HepG2 (cell line): Measurements from ENCODE around the gene SHROOM1. TPM values are rescaled to one million over a fixed set of nuclear protein-coding genes. Genes with fewer than 3 reads are reported as not detected.
A peak's percentile ranks its signal among the peaks of the same experiment; 100 is the strongest.

ENCODE experiments used
- EHMT2 ChIP-seq: fragments of 200-600 bp; sonication (generic); IDR thresholded peaks from 2 replicates; pipeline ENCODE4 v1.7.0; 2017; ENCODE audit warnings: antibody characterized with exemption, low read depth, low read length, borderline replicate concordance
- FOXO4 ChIP-seq: sonication (generic); formaldehyde crosslinking; conservative IDR thresholded peaks from 2 replicates; pipeline ENCODE4 v1.8.1; 2023; ENCODE audit warnings: missing genetic modification reagents
- HMGXB3 ChIP-seq: sonication (generic); formaldehyde crosslinking; IDR thresholded peaks from 2 replicates; pipeline ENCODE4 v1.4.0; 2020; ENCODE audit warnings: missing genetic modification reagents, borderline replicate concordance
- IKZF1 ChIP-seq: fragments of 450-650 bp; IDR thresholded peaks from 2 replicates; pipeline ENCODE4 v1.7.1; 2016
- KAT7 ChIP-seq: IDR thresholded peaks from 2 replicates; pipeline ENCODE4 v1.6.1; 2018; ENCODE audit warnings: borderline replicate concordance, missing compliant biosample characterization
- MED8 ChIP-seq: sonication (generic); formaldehyde crosslinking; IDR thresholded peaks from 2 replicates; pipeline ENCODE4 v1.8.1; 2023; ENCODE audit warnings: mild to moderate bottlenecking, missing genetic modification reagents; ENCODE audit not compliant: insufficient replicate concordance
- MLLT10 ChIP-seq: sonication (generic); formaldehyde crosslinking; IDR thresholded peaks from 2 replicates; pipeline ENCODE4 v1.4.0; 2020; ENCODE audit warnings: missing genetic modification reagents
- SUZ12 ChIP-seq: fragments of 150-350 bp; IDR thresholded peaks from 2 replicates; pipeline ENCODE4 v1.6.1; 2014; ENCODE audit warnings: low read depth, low read length
- TERF1 ChIP-seq: sonication (generic); formaldehyde crosslinking; IDR thresholded peaks from 2 replicates; pipeline ENCODE4 v1.8.0; 2022; ENCODE audit warnings: mild to moderate bottlenecking, missing genetic modification reagents, moderate library complexity
- TSC22D2 ChIP-seq: sonication (generic); formaldehyde crosslinking; IDR thresholded peaks from 2 replicates; pipeline ENCODE4 v1.5.1; 2020; ENCODE audit warnings: missing genetic modification reagents, mild to moderate bottlenecking, borderline replicate concordance
- ZBTB34 ChIP-seq: sonication (generic); formaldehyde crosslinking; IDR thresholded peaks from 2 replicates; pipeline ENCODE4 v1.8.0; 2022; ENCODE audit warnings: mild to moderate bottlenecking, missing genetic modification reagents
- ZBTB38 ChIP-seq: sonication (generic); formaldehyde crosslinking; IDR thresholded peaks from 2 replicates; pipeline ENCODE4 v1.5.1; 2020; ENCODE audit warnings: mild to moderate bottlenecking, missing genetic modification reagents
- ZBTB44 ChIP-seq: sonication (generic); formaldehyde crosslinking; IDR thresholded peaks from 2 replicates; pipeline ENCODE4 v1.4.0; 2020; ENCODE audit warnings: missing genetic modification reagents
- ZFP36L2 ChIP-seq: sonication (generic); formaldehyde crosslinking; IDR thresholded peaks from 2 replicates; pipeline ENCODE4 v1.4.0; 2020; ENCODE audit warnings: missing genetic modification reagents
- ZNF207 ChIP-seq: fragments of 450-650 bp; IDR thresholded peaks from 2 replicates; pipeline ENCODE4 v1.6.1; 2016; ENCODE audit warnings: antibody characterized with exemption, borderline replicate concordance
- ZNF460 ChIP-seq: sonication (generic); formaldehyde crosslinking; IDR thresholded peaks from 2 replicates; pipeline ENCODE4 v1.5.1; 2020; ENCODE audit warnings: missing genetic modification reagents, mild to moderate bottlenecking, borderline replicate concordance
- ZNF615 ChIP-seq: sonication (generic); formaldehyde crosslinking; IDR thresholded peaks from 2 replicates; pipeline ENCODE4 v1.5.0; 2020; ENCODE audit warnings: mild to moderate bottlenecking, missing genetic modification reagents, borderline replicate concordance
- ZNF7 ChIP-seq: IDR thresholded peaks from 2 replicates; pipeline ENCODE4 v1.6.1; 2016; ENCODE audit warnings: missing biosample characterization, missing genetic modification reagents
- ZNF773 ChIP-seq: sonication (generic); formaldehyde crosslinking; IDR thresholded peaks from 2 replicates; pipeline ENCODE4 v1.4.0; 2020; ENCODE audit warnings: missing genetic modification reagents, borderline replicate concordance
- ZNF879 ChIP-seq: sonication (generic); formaldehyde crosslinking; IDR thresholded peaks from 2 replicates; pipeline ENCODE4 v1.8.1; 2023; ENCODE audit warnings: missing genetic modification reagents
- ZSCAN20 ChIP-seq: sonication (generic); formaldehyde crosslinking; IDR thresholded peaks from 2 replicates; pipeline ENCODE4 v1.4.0; 2020; ENCODE audit warnings: missing genetic modification reagents, mild to moderate bottlenecking, borderline replicate concordance
- polyA plus RNA-seq, 8 experiments: library from polyadenylated mRNA; depleted of rRNA in 3 of 8; stranded (reverse) in 7 of 8; unstranded in 1 of 8; fragments of >200 nt; fragmentation: Illumina TruSeq in 4 of 8; extraction: Trizol in 4 of 8; gene quantifications; 2 replicates each; pipeline versions ENCODE4 v1.2.1 to v1.2.3, GENCODE V29; 2011 to 2016; ENCODE audit warnings: low read depth in 4 of 8, missing spikeins in 1 of 8, mixed read lengths in 1 of 8; ENCODE audit not compliant: insufficient read depth in 1 of 8
- total RNA-seq, 5 experiments: library from RNA; depleted of rRNA; stranded (reverse); fragments of >200 nt; fragmentation: Illumina TruSeq; extraction: Trizol; gene quantifications; 2 replicates each; pipeline ENCODE4 v1.2.3, GENCODE V29; 2016; ENCODE audit warnings: low read depth in 1 of 5

SHROOM1 gene
- total and polyA plus RNA-seq, 2 of the 13 experiments (the other 11 are each of a cell fraction or from before 2014, with no cell fraction given), result 18.2 to 25.7 TPM

GRCh38 chr5:132837868-132838267 is 7.4 kb upstream of the SHROOM1 start (continued):
- no peak for TF ChIP-seq HMGXB3 (CRISPR knock-in tag)
- no peak for TF ChIP-seq MED8 (CRISPR knock-in tag)
- TF ChIP-seq ZNF879 (CRISPR knock-in tag), result no peak
- TF ChIP-seq KAT7 (CRISPR knock-in tag), result peak; percentile 14; the same call in 1 of the 2 replicates
- 0 out of 2 replicates have a peak, but pooled peaks have one; percentile 25 for TF ChIP-seq ZBTB38 (CRISPR knock-in tag)
- TF ChIP-seq ZNF773 (CRISPR knock-in tag), result no peak
- TF ChIP-seq ZNF460 (CRISPR knock-in tag), result no peak
- TF ChIP-seq TERF1, result no peak
- TF ChIP-seq FOXO4, result no peak
- no peak for TF ChIP-seq TSC22D2
- TF ChIP-seq SUZ12, result no peak
- TF ChIP-seq ZNF615 (CRISPR knock-in tag), result no peak
- no peak for TF ChIP-seq ZNF207
- no peak for TF ChIP-seq EHMT2
- no peak for TF ChIP-seq ZFP36L2 (CRISPR knock-in tag)
- no peak for TF ChIP-seq ZBTB34 (CRISPR knock-in tag)
- TF ChIP-seq ZSCAN20 (CRISPR knock-in tag), result no peak
- TF ChIP-seq MLLT10 (CRISPR knock-in tag), result no peak
- no peak for TF ChIP-seq ZBTB44 (CRISPR knock-in tag)
- 0 out of 2 replicates have a peak, but pooled peaks have one; percentile 15 for TF ChIP-seq ZNF7 (CRISPR knock-in tag)
- no peak for TF ChIP-seq IKZF1
